Measurements from ENCODE around the gene USP17L26.
"Not testable (repeated sequence)": the region's sequence is repeated elsewhere in the genome, so short reads cannot be mapped to it uniquely, and the experiment has no call there.

Gene USP17L26, protein sequence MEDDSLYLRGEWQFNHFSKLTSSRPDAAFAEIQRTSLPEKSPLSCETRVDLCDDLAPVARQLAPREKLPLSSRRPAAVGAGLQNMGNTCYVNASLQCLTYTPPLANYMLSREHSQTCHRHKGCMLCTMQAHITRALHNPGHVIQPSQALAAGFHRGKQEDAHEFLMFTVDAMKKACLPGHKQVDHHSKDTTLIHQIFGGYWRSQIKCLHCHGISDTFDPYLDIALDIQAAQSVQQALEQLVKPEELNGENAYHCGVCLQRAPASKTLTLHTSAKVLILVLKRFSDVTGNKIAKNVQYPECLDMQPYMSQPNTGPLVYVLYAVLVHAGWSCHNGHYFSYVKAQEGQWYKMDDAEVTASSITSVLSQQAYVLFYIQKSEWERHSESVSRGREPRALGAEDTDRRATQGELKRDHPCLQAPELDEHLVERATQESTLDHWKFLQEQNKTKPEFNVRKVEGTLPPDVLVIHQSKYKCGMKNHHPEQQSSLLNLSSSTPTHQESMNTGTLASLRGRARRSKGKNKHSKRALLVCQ

GRCh38 chr4:9334358-9334757 lies at the start of gene USP17L26:
USP17L26 (plus strand) TSS chr4:9334658; CDS start chr4:9334658, 0 bp downstream.
- DNase-seq, result not testable (repeated sequence)

GRCh38 chr4:9324191-9324590 lies 10.3 kb upstream of the USP17L26 start:
- not testable (repeated sequence) for DNase-seq

GRCh38 chr4:9324865-9325264 lies 9.6 kb upstream of the USP17L26 start, which contains the start of gene USP17L24:
USP17L24 (plus strand) TSS chr4:9325165; CDS start chr4:9325165, 0 bp downstream.
- not testable (repeated sequence) for DNase-seq

- not testable (repeated sequence) for DNase-seq
Measured at GRCh38 chr4:9329611-9330010, 4.8 kb upstream of the USP17L26 start, which contains the start of gene USP17L25. USP17L25 (plus strand) TSS chr4:9329911; CDS start chr4:9329911, 0 bp downstream.

DNA sequence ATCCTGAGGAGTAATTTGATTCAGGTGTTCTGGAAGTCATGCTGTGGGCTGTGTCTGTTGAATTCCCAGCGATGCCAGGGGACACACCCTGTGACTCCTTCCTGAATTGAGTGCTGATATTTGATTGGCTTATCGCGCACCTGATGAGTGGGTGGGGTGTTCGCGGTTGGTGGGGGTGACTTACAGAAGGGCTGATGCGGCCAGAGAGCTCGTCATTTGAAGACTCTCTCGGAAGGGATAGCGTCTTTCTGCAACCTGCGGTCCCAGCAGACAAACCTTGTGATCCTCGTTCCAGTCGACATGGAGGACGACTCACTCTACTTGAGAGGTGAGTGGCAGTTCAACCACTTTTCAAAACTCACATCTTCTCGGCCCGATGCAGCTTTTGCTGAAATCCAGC lies 4.6 kb downstream of the USP17L26 start, which contains the start of gene USP17L5:
TSS of gene USP17L5 (plus strand) at position 301 of the 400 bp plus-strand sequence. CDS start at position 301, 0 bp downstream.
- DNase-seq, result not testable (repeated sequence)

DNA sequence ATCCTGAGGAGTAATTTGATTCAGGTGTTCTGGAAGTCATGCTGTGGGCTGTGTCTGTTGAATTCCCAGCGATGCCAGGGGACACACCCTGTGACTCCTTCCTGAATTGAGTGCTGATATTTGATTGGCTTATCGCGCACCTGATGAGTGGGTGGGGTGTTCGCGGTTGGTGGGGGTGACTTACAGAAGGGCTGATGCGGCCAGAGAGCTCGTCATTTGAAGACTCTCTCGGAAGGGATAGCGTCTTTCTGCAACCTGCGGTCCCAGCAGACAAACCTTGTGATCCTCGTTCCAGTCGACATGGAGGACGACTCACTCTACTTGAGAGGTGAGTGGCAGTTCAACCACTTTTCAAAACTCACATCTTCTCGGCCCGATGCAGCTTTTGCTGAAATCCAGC lies 9.4 kb downstream of the USP17L26 start, which contains the start of gene USP17L27:
TSS of gene USP17L27 (plus strand) at position 301 of the 400 bp plus-strand sequence. CDS start at position 301, 0 bp downstream.
- not testable (repeated sequence) for DNase-seq

GRCh38 chr4:9348593-9348992 lies 14.1 kb downstream of the USP17L26 start, which contains the start of gene USP17L28:
USP17L28 (plus strand) TSS chr4:9348893; CDS start chr4:9348893, 0 bp downstream.
- DNase-seq, result not testable (repeated sequence)

DNA sequence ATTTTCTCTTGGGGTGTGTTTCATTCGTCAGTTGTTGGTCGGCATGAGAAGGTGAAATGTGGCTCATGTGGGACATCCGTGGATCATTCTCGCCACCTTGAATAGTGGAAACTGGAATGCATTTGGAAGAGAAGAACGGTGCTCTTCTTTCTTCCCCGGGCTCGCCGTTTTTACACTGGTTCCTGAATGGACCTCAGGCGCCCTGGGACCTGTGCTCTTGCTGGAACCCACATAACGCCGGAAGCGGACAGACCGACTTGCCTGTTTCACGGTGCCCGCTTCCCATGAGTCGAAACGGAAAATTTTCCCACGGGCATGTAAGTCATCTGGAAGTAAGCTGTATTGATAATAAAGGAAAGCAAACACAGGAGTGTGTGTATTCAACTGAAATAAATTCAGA lies 16.4 kb downstream of the USP17L26 start:
- DNase-seq, result not testable (repeated sequence)

DNA sequence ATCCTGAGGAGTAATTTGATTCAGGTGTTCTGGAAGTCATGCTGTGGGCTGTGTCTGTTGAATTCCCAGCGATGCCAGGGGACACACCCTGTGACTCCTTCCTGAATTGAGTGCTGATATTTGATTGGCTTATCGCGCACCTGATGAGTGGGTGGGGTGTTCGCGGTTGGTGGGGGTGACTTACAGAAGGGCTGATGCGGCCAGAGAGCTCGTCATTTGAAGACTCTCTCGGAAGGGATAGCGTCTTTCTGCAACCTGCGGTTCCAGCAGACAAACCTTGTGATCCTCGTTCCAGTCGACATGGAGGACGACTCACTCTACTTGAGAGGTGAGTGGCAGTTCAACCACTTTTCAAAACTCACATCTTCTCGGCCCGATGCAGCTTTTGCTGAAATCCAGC lies 18.9 kb downstream of the USP17L26 start, which contains the start of gene USP17L29:
TSS of gene USP17L29 (plus strand) at position 301 of the 400 bp plus-strand sequence. CDS start at position 301, 0 bp downstream.
- not testable (repeated sequence) for DNase-seq

- not testable (repeated sequence) for DNase-seq
Measured at GRCh38 chr4:9362829-9363228, 28.4 kb downstream of the USP17L26 start, which contains the start of gene USP17L30. USP17L30 (plus strand) TSS chr4:9363129; CDS start chr4:9363129, 0 bp downstream.

DNA sequence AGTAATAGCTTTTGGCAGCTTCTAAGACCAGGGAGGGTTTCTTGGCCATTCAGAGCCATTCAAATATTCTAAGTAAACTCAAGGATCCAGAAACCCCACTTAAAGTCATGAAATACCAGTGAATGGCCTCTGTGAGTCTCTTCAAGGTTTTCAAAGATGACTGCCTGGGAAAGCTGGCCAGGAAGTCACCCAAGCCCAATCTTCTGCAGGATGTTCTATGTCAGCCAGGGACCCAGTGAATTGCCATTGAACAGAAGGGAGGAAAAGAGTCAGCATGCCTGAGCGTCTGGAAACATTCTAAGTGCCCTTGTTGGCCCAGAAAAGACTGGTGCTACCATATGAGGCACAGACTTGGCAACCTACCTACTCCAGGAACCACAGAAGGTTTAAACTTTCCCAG lies 45.4 kb downstream of the USP17L26 start:
- not testable (repeated sequence) for DNase-seq

- not testable (repeated sequence) for DNase-seq
Measured at GRCh38 chr4:9381012-9381534, 46.6 kb downstream of the USP17L26 start.

DNA sequence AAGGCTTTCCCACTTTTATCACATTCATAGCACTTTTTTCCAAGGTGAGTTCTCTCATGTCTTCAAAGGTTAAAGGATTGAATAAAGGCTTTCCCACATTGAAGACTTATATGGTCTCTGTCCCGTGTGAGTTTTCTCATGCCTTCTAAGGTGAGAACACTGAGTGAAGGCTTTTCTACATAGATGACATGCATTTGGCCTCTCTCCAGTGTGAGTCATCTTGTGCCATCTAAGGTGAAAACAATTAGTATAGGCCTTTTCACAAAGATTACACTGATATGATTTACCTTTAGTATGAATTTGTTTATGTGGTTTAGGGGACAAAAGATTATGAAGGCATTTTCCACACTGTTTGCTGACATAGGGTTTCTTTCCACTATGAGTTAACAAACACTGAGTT lies 49.7 kb downstream of the USP17L26 start:
- DNase-seq, result no peak

Measured in NCI-H2081 treated with DMSO at 0.1 percent for 48 hours (cell line).